ENCODE results near the gene ARMH4. TPM values are rescaled to one million over a fixed set of nuclear protein-coding genes. Genes with fewer than 3 reads are reported as not detected.
"Not testable (repeated sequence)": the region's sequence is repeated elsewhere in the genome, so short reads cannot be mapped to it uniquely, and the experiment has no call there.

ARMH4 gene
- total RNA-seq, 2 donors from 2014 or later = 0.57 to 2.8 TPM

- no peak for TF ChIP-seq CTCF (IDR thresholded peaks at IDR 0.05)
- H3K4me1 ChIP-seq = no peaks in the 10 kb centered on the region
- no peak overlapping the region for H3K4me3 ChIP-seq
- H3K27me3 ChIP-seq = no peaks in the 10 kb centered on the region
- no peaks in the 10 kb centered on the region for H3K36me3 ChIP-seq
- H3K9me3 ChIP-seq = no peaks in the 10 kb centered on the region
- no peak overlapping the region for H3K27ac ChIP-seq
- no peak overlapping the region for H3K9ac ChIP-seq (ENCODE audit: low read depth in 2 of 2, low read length in 2 of 2)
- intact Hi-C loops (cut with DNase I) = no loop called here
- DNase-seq = no peak
These were observed 18.3 kb downstream of the ARMH4 start for GRCh38 chr14:58133739-58134138.

GRCh38 chr14:58131386-58131785 is 20.6 kb downstream of the ARMH4 start:
- Histone ChIP-seq H3K27ac (no peak overlapping the region), H3K9ac (ENCODE audit: low read depth in 2 of 2, low read length in 2 of 2) (no peak overlapping the region), H3K4me3 (no peak overlapping the region), H3K27me3 (no peaks in the 10 kb centered on the region), H3K4me1 (no peaks in the 10 kb centered on the region), H3K9me3 (no peaks in the 10 kb centered on the region), H3K36me3 (no peaks in the 10 kb centered on the region)
- intact Hi-C loops (cut with DNase I) = no loop called here
- DNase-seq = no peak
- no peak for TF ChIP-seq CTCF (IDR thresholded peaks at IDR 0.05)

GRCh38 chr14:58130116-58130782 is 21.8 kb downstream of the ARMH4 start:
- H3K4me3 ChIP-seq = no peak overlapping the region
- intact Hi-C loops (cut with DNase I) = no loop called here
- no peak for DNase-seq
- no peak overlapping the region for H3K9ac ChIP-seq (ENCODE audit: low read depth in 2 of 2, low read length in 2 of 2)
- H3K27me3 ChIP-seq = no peaks in the 10 kb centered on the region
- H3K27ac ChIP-seq = no peak overlapping the region
- no peak for TF ChIP-seq CTCF (IDR thresholded peaks at IDR 0.05)
- H3K36me3 ChIP-seq = no peaks in the 10 kb centered on the region
- no peaks in the 10 kb centered on the region for H3K4me1 ChIP-seq
- no peaks in the 10 kb centered on the region for H3K9me3 ChIP-seq

GRCh38 chr14:58129208-58129607 is 22.8 kb downstream of the ARMH4 start:
- Histone ChIP-seq H3K36me3 (no peaks in the 10 kb centered on the region), H3K4me1 (no peaks in the 10 kb centered on the region), H3K27ac (no peak overlapping the region), H3K4me3 (no peak overlapping the region), H3K9me3 (no peaks in the 10 kb centered on the region), H3K9ac (ENCODE audit: low read depth in 2 of 2, low read length in 2 of 2) (no peak overlapping the region), H3K27me3 (no peaks in the 10 kb centered on the region)
- no peak for TF ChIP-seq CTCF (IDR thresholded peaks at IDR 0.05)
- DNase-seq = no peak
- intact Hi-C loops (cut with DNase I) = no loop called here

GRCh38 chr14:58128416-58128815 is 23.6 kb downstream of the ARMH4 start:
- intact Hi-C loops (cut with DNase I) = no loop called here
- H3K36me3 ChIP-seq = no peaks in the 10 kb centered on the region
- no peak for DNase-seq
- H3K4me3 ChIP-seq = no peak overlapping the region
- no peak overlapping the region for H3K27ac ChIP-seq
- no peak overlapping the region for H3K9ac ChIP-seq (ENCODE audit: low read depth in 2 of 2, low read length in 2 of 2)
- no peak for TF ChIP-seq CTCF (IDR thresholded peaks at IDR 0.05)
- no peaks in the 10 kb centered on the region for H3K4me1 ChIP-seq
- no peaks in the 10 kb centered on the region for H3K9me3 ChIP-seq
- H3K27me3 ChIP-seq = no peaks in the 10 kb centered on the region

- H3K4me3 ChIP-seq; intact Hi-C loops (cut with DNase I); H3K9me3 ChIP-seq; H3K27ac ChIP-seq; DNase-seq; H3K36me3 ChIP-seq; H3K4me1 ChIP-seq; H3K9ac ChIP-seq (ENCODE audit: low read depth in 2 of 2, low read length in 2 of 2); H3K27me3 ChIP-seq: not testable (repeated sequence)
These were observed 29.5 kb downstream of the ARMH4 start for GRCh38 chr14:58122546-58122945.

All from colonic mucosa (tissue), 4 donors.